Activated naive CD4-positive, alpha-beta T cell treated with anti-CD3 and anti-CD28 coated beads, Interleukin-2, amount 10 ng/mL, durations not matched to agents 7 days and 5 days (primary cell): Measurements from ENCODE around the gene RIN3.

Experiments used
- CTCF ChIA-PET: fragments of 350-600 bp; sonication (Branson Sonifier 250); formaldehyde crosslinking; loops from one replicate; lab custom pipeline; 2021; ENCODE audit warnings: antibody characterized with exemption; lab: Charles Lee
- DNase-seq: peaks from one replicate; pipeline ENCODE4 v3.0.0-alpha.2; 2020
- H3K27ac Mint-ChIP-seq: one replicate; pipeline ENCODE4 v1.8.0; 2021; ENCODE audit warnings: mild to moderate bottlenecking, moderate library complexity, mixed read lengths
- H3K27me3 Mint-ChIP-seq: one replicate; pipeline ENCODE4 v1.8.0; 2021; ENCODE audit warnings: mild to moderate bottlenecking, mixed read lengths
- H3K36me3 Mint-ChIP-seq: one replicate; pipeline ENCODE4 v1.8.0; 2021; ENCODE audit warnings: mixed read lengths
- H3K4me1 Mint-ChIP-seq: one replicate; pipeline ENCODE4 v1.8.0; 2021; ENCODE audit warnings: mixed read lengths
- H3K4me3 Mint-ChIP-seq: one replicate; pipeline ENCODE4 v1.8.0; 2021; ENCODE audit warnings: mild to moderate bottlenecking, moderate library complexity, mixed read lengths
- H3K9me3 Mint-ChIP-seq: one replicate; pipeline ENCODE4 v1.8.0; 2021; ENCODE audit warnings: mixed read lengths

The RIN3 gene

DNA sequence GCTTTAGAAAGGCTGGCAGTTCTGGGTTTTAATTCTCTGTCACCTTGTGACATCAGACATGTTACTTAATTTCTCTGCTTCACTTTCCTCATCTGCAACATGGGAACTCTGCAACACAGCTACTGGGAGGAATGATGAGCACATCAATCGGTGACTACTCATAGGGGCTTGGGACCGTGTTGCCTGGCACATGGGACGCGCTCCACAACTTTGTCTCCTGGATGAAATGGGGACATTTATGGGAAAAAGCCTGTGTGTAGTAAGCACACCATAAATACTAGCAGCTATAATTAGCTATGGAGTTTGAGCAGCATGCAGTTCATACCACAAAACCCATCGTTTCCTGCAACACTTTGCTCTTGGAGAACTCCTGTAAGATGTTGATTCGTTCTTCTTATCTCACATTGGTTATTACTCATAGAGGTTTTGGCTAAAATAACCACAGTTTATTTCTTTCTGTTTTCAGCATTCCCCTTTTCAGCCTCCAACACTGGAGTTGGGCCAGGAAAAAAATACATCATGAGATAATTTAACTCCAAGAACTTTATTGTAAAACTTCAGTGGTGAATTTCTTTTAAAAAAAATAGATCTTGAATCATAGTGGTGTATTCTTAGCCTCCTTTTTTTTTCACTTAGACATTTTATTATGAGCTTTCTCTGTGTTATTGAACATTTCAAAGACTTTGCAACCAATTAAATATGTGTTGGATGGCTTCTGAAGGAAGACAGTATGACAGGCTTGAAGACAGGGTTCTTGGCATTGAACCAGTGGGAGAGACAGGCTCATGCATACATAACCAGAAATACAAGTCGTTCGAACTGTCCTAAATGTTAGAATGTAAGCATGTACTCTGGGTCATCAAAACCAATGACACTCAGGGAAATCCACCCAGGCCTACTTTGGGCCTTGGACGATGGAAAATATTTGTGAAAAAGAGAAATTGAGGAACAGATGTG is 72.7 kb downstream of the RIN3 start:
- H3K9me3 Mint-ChIP-seq, result peaks cover 11% of the 10 kb centered on the region
- CTCF ChIA-PET, result interaction anchor here (0.6 to 2.4 kb wide), 7 partner anchors 9 to 785 kb away, joined by 3 to 11 read pairs (median 6); no protein-coding TSS in a partner anchor
- peaks cover 31% of the 10 kb centered on the region for H3K36me3 Mint-ChIP-seq
- peaks cover 5% of the 10 kb centered on the region for H3K27me3 Mint-ChIP-seq
- peak overlapping the region; percentile 30 for H3K4me3 Mint-ChIP-seq
- H3K4me1 Mint-ChIP-seq, result peaks cover 95% of the 10 kb centered on the region
- peak; percentile 58 for DNase-seq
- peak overlapping the region; percentile 98 for H3K27ac Mint-ChIP-seq

DNA sequence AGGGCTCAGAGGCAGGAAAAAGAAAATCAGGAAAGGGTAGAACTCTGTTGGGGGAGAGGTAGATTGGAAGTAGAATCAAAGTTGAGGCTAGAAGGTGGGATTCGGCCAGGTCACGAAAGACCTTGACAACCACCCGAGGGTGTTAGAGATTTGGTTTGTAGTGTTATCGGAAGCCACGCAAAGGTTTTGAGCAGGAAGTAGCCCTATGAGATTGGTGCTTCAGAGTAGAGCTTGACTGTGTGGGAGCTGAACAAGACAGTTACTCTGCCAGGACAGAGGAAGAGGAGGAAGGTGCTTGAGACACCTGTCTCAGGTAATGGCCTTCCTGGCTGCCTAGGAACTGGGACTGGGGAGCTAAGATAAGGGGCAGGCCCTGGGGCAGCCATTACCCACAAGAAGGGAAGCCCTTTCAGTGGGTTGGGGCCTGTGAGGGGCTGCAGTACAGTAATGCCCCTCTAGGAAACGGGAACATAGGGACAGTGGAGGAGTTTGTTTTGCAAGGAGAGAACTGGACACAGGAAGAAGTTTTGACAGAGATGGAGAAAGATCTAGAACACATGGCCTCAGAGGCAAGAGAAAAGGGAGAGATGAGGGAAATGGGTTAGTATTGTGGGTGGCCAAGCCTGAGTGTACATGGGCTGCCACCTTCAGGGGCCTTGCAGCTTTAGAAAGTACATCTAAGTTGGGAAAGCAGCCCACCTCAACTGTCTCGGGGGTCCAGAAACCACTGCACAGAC is 73.5 kb downstream of the RIN3 start:
- no peak for DNase-seq
- H3K9me3 Mint-ChIP-seq, result peaks cover 17% of the 10 kb centered on the region
- peaks cover 35% of the 10 kb centered on the region for H3K36me3 Mint-ChIP-seq
- H3K27me3 Mint-ChIP-seq, result peaks cover 5% of the 10 kb centered on the region
- CTCF ChIA-PET, result interaction anchor here (0.7 to 2.4 kb wide), 10 partner anchors 9 to 103 kb away, joined by 3 to 11 read pairs (median 4); no protein-coding TSS in a partner anchor
- peak overlapping the region; percentile 98 for H3K27ac Mint-ChIP-seq
- peak overlapping the region; percentile 30 for H3K4me3 Mint-ChIP-seq
- H3K4me1 Mint-ChIP-seq, result peaks cover 93% of the 10 kb centered on the region

DNA sequence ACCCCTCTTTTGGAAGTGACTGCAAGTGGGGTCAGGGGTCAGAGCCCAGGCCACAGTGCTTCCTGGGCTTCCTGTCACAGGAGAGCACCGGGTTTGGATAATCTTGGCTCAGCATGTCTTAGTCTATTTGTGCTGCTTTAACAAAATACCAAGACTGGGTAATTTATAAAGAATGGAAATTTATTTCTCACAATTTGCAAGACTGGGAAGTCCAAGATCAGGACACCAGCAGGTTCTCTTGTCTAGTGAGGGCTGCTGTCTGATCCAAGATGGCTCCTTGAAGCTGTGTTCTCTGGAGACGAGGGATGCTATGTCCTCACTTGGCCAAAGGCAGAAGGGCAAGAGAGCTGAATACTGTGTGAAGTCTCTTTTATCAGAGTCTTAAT is 74.1 kb downstream of the RIN3 start:
- CTCF ChIA-PET, result interaction anchor here (1.1 to 2.4 kb wide), 5 partner anchors 10 to 102 kb away, joined by 3 to 11 read pairs (median 4); no protein-coding TSS in a partner anchor
- peak overlapping the region; percentile 98 for H3K27ac Mint-ChIP-seq
- peak overlapping the region; percentile 30 for H3K4me3 Mint-ChIP-seq
- H3K9me3 Mint-ChIP-seq, result peaks cover 16% of the 10 kb centered on the region
- peaks cover 87% of the 10 kb centered on the region for H3K4me1 Mint-ChIP-seq
- peaks cover 5% of the 10 kb centered on the region for H3K27me3 Mint-ChIP-seq
- no peak for DNase-seq
- H3K36me3 Mint-ChIP-seq, result peaks cover 34% of the 10 kb centered on the region

DNA sequence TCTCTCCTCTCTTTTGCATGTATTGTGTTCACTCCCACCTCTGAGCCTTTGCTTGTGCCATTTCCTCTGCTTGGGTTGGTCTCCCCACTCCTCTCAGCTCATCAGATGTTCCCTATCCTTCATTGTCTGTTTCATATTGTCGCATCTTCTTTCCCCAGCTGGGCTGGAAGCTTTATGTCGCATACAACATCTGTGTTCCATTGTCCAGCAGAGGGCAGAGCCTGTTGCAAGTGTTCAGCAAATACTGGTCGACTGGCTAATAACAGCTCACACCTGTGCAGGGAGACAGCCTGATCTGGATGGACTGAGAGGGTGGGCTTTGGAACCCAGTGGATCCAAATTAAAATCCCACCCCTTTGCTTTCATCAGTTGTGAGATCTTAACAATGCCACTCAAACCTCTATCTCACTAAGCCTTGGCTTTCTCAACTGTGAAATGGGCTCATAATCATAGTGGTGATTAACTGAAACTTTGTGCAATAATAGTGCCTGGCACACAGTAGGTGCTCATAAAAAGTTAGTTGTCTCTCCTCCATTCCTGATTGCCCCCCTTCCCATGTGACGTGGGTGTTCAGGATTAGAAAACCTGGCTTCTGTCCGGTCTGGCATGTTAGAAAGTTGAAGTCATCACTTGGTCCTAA is 75.8 kb downstream of the RIN3 start:
- CTCF ChIA-PET, result interaction anchor here (1.0 to 2.2 kb wide), 8 partner anchors 9 to 101 kb away, joined by 3 to 27 read pairs (median 4); no protein-coding TSS in a partner anchor
- H3K36me3 Mint-ChIP-seq, result peaks cover 25% of the 10 kb centered on the region
- no peak overlapping the region for H3K4me3 Mint-ChIP-seq
- peaks cover 72% of the 10 kb centered on the region for H3K4me1 Mint-ChIP-seq
- H3K27ac Mint-ChIP-seq, result no peak overlapping the region
- H3K9me3 Mint-ChIP-seq, result peaks cover 11% of the 10 kb centered on the region
- DNase-seq, result no peak
- H3K27me3 Mint-ChIP-seq, result peaks cover 3% of the 10 kb centered on the region

DNA sequence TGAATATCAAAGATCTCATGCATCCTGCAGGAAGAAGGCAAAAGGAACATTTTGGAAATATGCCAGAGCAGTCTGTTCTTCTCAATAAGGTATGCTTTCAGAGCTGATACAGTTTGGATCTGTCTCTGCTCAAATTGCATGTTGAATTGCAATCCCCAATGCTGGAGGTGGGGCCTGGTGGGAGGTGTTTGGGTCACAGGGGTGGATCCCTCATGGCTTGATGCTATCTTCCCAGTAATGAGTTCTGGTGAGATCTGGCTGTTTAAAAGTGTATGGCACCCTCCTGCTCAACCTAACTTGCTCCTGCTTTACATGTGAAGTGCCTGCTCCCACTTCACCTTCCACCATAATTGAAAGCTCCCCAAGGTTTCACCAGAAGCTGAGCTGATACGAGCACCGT is 76.6 kb downstream of the RIN3 start:
- H3K36me3 Mint-ChIP-seq, result peaks cover 27% of the 10 kb centered on the region
- no peak overlapping the region for H3K4me3 Mint-ChIP-seq
- H3K27me3 Mint-ChIP-seq, result peaks cover 5% of the 10 kb centered on the region
- CTCF ChIA-PET, result interaction anchor here (0.6 to 2.2 kb wide), 4 partner anchors 13 to 91 kb away, joined by 3 to 27 read pairs (median 7); no protein-coding TSS in a partner anchor
- peaks cover 11% of the 10 kb centered on the region for H3K9me3 Mint-ChIP-seq
- no peak for DNase-seq
- H3K4me1 Mint-ChIP-seq, result peaks cover 64% of the 10 kb centered on the region
- H3K27ac Mint-ChIP-seq, result peak overlapping the region; percentile 25

DNA sequence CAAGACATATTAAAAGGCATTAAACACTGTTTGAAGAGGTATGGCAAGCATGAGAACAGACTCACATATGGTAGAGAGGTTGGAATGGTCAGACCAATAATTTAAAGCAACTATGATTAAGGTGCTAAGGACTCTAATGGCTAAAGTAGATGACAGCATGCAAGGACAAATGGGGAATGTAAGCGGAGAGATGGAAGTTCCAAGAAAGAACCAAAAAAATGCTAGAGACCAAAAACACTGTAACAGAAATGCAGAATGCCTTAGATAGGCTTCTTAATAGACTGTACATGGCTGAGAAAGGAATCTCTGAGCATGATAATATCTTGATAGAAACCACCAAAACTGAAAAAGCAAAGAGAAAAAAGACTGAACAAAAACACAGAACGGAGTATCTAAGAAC is 77.4 kb downstream of the RIN3 start:
- H3K4me3 Mint-ChIP-seq, result no peak overlapping the region
- peaks cover 26% of the 10 kb centered on the region for H3K36me3 Mint-ChIP-seq
- CTCF ChIA-PET, result interaction anchor here (1.0 to 2.2 kb wide), 3 partner anchors 12 to 90 kb away, joined by 3 to 27 read pairs (median 11); no protein-coding TSS in a partner anchor
- DNase-seq, result no peak
- peaks cover 56% of the 10 kb centered on the region for H3K4me1 Mint-ChIP-seq
- peaks cover 11% of the 10 kb centered on the region for H3K9me3 Mint-ChIP-seq
- H3K27me3 Mint-ChIP-seq, result peaks cover 10% of the 10 kb centered on the region
- H3K27ac Mint-ChIP-seq, result peak overlapping the region; percentile 72

DNA sequence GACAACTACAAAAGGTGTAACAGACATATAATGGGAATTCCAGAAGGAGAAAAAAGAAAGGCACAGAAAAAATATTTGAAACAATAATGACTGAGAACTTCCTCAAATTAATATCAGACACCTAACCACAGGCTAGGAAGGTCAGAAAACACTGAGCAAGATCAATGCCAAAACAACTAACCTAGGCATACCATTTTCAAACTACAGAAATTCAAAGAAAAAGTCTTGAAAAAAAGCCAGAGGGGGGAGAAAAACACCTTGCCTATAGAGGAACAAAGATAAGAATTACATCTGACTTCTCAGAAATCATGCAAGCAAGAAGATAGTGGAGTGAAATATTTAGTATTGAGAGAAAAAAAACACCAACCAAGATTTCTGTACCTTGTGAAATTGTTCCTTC is 77.8 kb downstream of the RIN3 start:
- Mint-ChIP-seq H3K36me3 (peaks cover 26% of the 10 kb centered on the region), H3K4me1 (peaks cover 52% of the 10 kb centered on the region), H3K27me3 (peaks cover 10% of the 10 kb centered on the region), H3K9me3 (peaks cover 11% of the 10 kb centered on the region), H3K27ac (peak overlapping the region; percentile 72), H3K4me3 (no peak overlapping the region)
- CTCF ChIA-PET, result no interaction called here
- no peak for DNase-seq

DNA sequence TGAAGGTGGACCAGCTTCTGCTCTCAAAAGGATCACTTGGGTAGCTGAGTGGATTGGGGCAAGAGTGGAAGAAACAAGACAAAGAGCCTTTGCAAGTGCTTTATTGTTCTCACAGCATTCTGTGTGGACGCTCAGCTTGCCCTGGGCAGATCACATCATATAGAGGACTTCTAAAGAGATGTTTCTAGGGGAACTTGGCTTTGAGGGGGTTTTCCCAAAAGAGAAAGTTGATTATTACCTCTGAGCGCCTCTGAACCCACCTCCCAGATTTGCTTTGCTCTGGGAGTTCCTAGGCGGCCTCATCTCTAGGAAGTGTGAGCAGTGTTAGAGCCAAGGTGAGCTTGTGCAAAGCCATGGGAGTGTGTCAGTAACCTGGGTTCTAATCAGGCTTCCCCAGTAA is 81.7 kb downstream of the RIN3 start:
- Mint-ChIP-seq H3K36me3 (peaks cover 16% of the 10 kb centered on the region), H3K27me3 (peaks cover 25% of the 10 kb centered on the region), H3K4me3 (no peak overlapping the region), H3K27ac (no peak overlapping the region), H3K9me3 (peaks cover 11% of the 10 kb centered on the region), H3K4me1 (peaks cover 26% of the 10 kb centered on the region)
- CTCF ChIA-PET, result interaction anchor here (2.1 kb wide), 1 partner anchor 18 kb away, joined by 8 read pairs; no protein-coding TSS in a partner anchor
- no peak for DNase-seq

DNA sequence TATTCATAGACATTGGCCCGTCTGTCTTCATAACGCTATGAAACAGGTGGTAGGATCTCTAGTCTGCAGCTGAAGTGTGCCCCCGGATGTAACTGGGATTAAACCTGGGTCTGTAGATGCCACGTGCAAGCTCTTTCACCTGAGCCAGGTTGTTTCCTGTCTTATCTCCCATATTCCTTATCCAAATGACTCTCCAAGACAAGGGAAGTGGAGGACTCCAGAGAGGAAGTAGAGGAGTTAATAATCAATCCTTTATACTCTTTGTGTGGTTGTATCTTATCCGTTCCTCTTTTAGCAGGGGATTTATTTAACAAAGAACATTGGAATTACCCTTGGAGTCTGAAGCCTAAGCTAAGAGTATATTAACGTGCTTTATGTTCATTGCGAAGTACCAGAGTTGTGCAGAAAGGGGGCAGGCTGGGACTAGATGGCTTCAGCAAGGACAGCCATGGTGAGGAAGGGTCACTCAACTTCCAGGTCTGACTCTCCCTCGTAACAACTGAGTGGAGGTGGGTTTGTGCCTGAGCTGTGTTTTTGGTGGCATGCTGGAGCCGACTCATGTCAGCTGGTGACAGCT is 82.8 kb downstream of the RIN3 start:
- Mint-ChIP-seq H3K27ac (no peak overlapping the region), H3K36me3 (peaks cover 12% of the 10 kb centered on the region), H3K4me1 (peaks cover 20% of the 10 kb centered on the region), H3K27me3 (peaks cover 32% of the 10 kb centered on the region), H3K9me3 (peaks cover 7% of the 10 kb centered on the region), H3K4me3 (no peak overlapping the region)
- no peak for DNase-seq
- CTCF ChIA-PET, result interaction anchor here (1.0 to 2.1 kb wide), 3 partner anchors 17 to 70 kb away, joined by 3 to 8 read pairs (median 4); no protein-coding TSS in a partner anchor

DNA sequence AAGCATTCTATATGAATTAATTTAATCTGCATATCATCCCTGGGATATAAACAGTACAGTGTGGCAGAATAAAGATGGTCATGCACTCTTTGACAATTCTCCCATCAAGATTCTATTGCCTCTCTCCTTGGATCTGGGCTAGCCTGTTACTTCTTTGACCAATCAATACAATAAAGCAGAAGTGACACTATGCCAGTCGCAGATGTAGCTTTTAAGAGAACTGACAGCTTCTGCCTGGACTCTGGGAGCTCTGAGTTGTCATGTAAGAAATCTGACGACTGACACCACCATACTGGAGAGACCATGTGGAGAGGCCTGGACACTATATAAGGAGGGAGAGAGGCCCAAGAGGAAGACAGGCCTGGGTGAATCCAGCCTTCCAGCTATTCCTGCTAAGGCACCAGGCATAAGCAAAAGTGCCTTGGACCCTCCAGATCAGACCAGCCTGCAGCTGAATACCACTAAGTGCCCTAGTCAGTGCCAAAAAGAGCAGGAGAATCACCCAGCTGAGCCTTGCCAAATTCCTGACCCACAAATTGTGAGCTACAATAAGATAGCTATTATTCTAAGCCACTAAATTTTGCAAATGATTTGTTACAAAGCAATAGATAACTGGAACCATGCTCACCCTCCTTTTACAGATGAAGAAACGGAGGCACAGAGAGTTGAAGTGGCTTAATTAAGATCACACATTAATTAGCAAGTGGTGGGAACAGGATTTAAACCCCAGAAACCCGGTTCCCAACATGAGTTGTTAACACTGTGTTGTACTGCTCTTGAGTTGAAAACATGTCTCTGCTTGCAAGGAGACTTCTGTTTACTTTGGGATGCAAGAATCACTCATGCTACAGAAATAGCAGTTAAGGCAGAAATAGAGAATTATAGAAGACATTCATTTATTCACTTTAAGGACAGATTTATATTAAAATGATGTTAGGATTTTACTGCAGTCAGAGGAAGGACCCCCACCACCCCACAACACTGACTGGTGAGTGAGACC is 84.6 kb downstream of the RIN3 start:
- CTCF ChIA-PET, result interaction anchor here (0.7 to 2.0 kb wide), 4 partner anchors 9 to 17 kb away, joined by 3 to 4 read pairs (median 4); no protein-coding TSS in a partner anchor
- H3K4me1 Mint-ChIP-seq, result peaks cover 22% of the 10 kb centered on the region
- peaks cover 39% of the 10 kb centered on the region for H3K27me3 Mint-ChIP-seq
- peaks cover 2% of the 10 kb centered on the region for H3K9me3 Mint-ChIP-seq
- H3K4me3 Mint-ChIP-seq, result no peak overlapping the region
- H3K36me3 Mint-ChIP-seq, result peaks cover 7% of the 10 kb centered on the region
- DNase-seq, result no peak
- H3K27ac Mint-ChIP-seq, result no peak overlapping the region

DNA sequence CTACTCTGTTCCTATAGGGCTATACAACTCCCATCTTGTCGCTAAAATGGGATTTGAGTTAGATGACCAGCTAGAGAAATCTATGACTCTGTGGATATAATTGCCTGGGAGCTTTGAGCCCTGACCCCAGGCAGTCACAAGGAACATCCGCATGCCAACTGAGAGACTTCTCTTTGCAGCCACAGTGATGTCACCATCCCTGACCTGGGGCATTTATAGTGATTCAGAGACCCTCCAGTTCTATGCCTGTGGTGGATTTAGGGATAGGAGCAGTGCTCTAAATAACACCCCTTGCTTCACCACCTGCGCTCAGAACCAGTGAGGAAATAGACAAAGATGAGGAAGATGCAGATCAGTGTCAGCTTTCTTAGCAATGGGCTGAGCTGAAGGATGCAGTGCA is 86.2 kb downstream of the RIN3 start:
- Mint-ChIP-seq H3K27me3 (peaks cover 43% of the 10 kb centered on the region), H3K4me1 (peaks cover 28% of the 10 kb centered on the region), H3K36me3 (peaks cover 2% of the 10 kb centered on the region), H3K27ac (no peak overlapping the region), H3K9me3 (no peaks in the 10 kb centered on the region), H3K4me3 (no peak overlapping the region)
- CTCF ChIA-PET, result interaction anchor here (1.5 to 2.0 kb wide), 3 partner anchors 13 to 91 kb away, joined by 4 to 5 read pairs (median 4); no protein-coding TSS in a partner anchor
- no peak for DNase-seq
